Nephron (organoid): ENCODE results near the gene COMMD4.

Source experiments
- H3K27ac Mint-ChIP-seq, 3 experiments: 2 replicates each; pipeline ENCODE4 v1.8.0; 2020; ENCODE audit warnings: mixed read lengths in 3 of 3, mild to moderate bottlenecking in 2 of 3, moderate library complexity in 1 of 3
- H3K27me3 Mint-ChIP-seq: 2 replicates; pipeline ENCODE4 v1.8.0; 2021; ENCODE audit warnings: low read depth, mild to moderate bottlenecking, moderate library complexity, mixed read lengths
- H3K36me3 Mint-ChIP-seq: 2 replicates; pipeline ENCODE4 v1.8.0; 2020; ENCODE audit warnings: low read depth, mixed read lengths
- H3K4me1 Mint-ChIP-seq: 2 replicates; pipeline ENCODE4 v1.8.0; 2020; ENCODE audit warnings: mixed read lengths
- H3K4me3 Mint-ChIP-seq, 3 experiments: 2 replicates each; pipeline ENCODE4 v1.8.0; 2020; ENCODE audit warnings: mild to moderate bottlenecking in 3 of 3, mixed read lengths in 3 of 3, moderate library complexity in 2 of 3
- H3K9me3 Mint-ChIP-seq: 2 replicates; pipeline ENCODE4 v1.8.0; 2020; ENCODE audit warnings: mixed read lengths
- TF ChIP-seq, protein P1 (sequence below), 3 experiments: fragments of 200-600 bp; sonication (generic); IDR thresholded peaks; one replicate each; pipeline ENCODE4 v1.5.0; 2021; ENCODE audit warnings: antibody characterized with exemption in 3 of 3; ENCODE audit not compliant: unreplicated experiment in 3 of 3

Gene COMMD4

DNA sequence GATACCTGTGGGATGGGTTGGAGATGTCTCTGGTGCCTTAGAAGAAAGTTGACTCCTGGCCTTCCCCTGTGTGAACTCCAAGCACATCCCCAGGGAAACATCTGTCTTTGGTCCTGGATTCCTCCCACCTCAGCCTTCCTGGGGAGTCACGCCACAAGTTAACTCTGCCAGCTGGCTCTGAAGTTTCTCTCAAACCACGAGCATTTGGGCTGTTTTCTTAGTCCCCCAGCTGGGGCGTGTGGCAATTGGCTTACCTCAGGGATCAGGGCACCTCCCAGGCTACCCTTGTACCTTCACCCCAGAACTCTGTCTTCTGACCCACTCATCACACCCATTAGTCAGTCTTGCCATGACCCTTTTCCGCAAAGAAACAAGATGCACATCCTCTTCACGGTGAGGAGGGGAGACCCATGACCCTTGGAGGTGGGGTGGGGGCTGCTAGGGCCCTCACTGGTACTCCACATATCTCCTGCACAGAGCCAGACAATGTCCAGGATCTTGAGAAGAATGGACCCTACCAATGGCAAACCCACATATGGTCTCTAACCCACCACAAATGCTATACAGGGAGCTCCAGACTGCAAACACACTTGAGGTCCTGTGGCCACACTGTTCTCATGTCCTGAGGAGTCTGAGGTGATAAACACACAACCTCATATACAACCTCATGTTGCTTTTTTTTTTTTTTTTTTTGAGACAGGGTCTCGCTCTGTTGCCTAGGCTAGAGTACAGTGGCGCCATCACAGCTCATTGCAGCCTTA is 14.9 kb downstream of the COMMD4 start:
- peaks cover 15% of the 10 kb centered on the region for H3K27me3 Mint-ChIP-seq
- H3K4me1 Mint-ChIP-seq = no peaks in the 10 kb centered on the region
- peak overlapping the region; percentile 44 to 82 (median 68) for H3K4me3 Mint-ChIP-seq
- peaks cover 6% of the 10 kb centered on the region for H3K36me3 Mint-ChIP-seq
- H3K9me3 Mint-ChIP-seq = no peaks in the 10 kb centered on the region
- TF ChIP-seq, protein P1, sequence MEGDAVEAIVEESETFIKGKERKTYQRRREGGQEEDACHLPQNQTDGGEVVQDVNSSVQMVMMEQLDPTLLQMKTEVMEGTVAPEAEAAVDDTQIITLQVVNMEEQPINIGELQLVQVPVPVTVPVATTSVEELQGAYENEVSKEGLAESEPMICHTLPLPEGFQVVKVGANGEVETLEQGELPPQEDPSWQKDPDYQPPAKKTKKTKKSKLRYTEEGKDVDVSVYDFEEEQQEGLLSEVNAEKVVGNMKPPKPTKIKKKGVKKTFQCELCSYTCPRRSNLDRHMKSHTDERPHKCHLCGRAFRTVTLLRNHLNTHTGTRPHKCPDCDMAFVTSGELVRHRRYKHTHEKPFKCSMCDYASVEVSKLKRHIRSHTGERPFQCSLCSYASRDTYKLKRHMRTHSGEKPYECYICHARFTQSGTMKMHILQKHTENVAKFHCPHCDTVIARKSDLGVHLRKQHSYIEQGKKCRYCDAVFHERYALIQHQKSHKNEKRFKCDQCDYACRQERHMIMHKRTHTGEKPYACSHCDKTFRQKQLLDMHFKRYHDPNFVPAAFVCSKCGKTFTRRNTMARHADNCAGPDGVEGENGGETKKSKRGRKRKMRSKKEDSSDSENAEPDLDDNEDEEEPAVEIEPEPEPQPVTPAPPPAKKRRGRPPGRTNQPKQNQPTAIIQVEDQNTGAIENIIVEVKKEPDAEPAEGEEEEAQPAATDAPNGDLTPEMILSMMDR (IDR thresholded peaks at IDR 0.05; ENCODE audit: unreplicated experiment in 3 of 3) = no peak
- no peak overlapping the region for H3K27ac Mint-ChIP-seq

DNA sequence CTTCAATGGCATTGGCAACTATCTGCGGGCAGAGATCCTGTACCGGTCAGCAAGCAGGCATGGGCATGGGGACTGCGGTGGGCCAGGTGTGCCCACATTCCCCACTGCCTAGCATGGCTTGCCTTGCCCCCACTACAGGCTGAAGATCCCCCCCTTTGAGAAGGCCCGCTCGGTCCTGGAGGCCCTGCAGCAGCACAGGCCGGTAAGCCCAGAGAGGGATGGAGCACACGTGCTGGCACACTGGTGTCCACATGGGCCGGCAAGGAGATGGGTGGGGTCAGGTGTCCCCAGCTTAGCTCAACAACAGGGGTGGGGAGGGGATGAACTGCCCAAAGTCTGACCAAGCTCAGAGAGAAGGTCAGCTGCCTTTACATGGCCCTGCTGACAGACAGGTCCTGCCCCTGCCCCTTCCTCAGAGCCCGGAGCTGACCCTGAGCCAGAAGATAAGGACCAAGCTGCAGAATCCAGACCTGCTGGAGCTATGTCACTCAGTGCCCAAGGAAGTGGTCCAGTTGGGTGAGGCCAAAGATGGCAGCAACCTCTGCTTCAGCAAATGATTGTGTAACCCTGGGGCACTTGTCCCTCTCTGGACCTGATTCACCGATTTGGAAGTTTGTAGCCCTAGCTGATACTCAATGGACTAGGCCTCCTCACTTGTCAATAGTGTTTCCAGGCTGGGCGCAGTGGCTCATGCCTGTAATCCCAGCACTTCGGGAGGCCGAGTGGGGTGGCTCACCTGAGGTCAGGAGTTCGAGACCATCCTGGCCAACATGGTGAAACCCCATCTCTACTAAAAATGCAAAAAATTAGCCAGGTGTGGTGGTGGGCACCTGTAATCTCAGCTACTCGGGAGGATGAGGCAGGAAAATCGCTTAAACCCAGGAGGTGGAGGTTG is 16.6 kb downstream of the COMMD4 start:
- TF ChIP-seq, protein P1 (IDR thresholded peaks at IDR 0.05; ENCODE audit: unreplicated experiment in 3 of 3) = no peak
- no peak overlapping the region for H3K4me3 Mint-ChIP-seq
- H3K4me1 Mint-ChIP-seq = no peaks in the 10 kb centered on the region
- H3K36me3 Mint-ChIP-seq = peaks cover 6% of the 10 kb centered on the region
- no peak overlapping the region for H3K27ac Mint-ChIP-seq
- H3K27me3 Mint-ChIP-seq = peaks cover 4% of the 10 kb centered on the region
- H3K9me3 Mint-ChIP-seq = no peaks in the 10 kb centered on the region

DNA sequence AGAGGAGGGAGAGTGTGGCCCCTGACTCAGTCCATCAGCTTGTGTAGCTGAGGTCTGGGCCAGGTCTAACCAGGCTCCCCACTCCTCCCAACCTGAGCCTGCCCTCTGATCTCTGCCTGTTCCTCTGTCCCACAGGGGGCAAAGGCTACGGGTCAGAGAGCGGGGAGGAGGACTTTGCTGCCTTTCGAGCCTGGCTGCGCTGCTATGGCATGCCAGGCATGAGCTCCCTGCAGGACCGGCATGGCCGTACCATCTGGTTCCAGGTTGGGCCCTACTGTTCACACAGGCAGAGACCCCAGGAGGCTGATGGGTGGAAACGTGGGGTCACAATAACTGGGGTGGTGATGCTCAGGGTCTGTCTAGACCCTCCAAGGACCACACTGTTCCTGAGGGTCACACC is 17.7 kb downstream of the COMMD4 start:
- H3K27ac Mint-ChIP-seq = no peak overlapping the region
- no peaks in the 10 kb centered on the region for H3K4me1 Mint-ChIP-seq
- H3K36me3 Mint-ChIP-seq = peaks cover 6% of the 10 kb centered on the region
- H3K27me3 Mint-ChIP-seq = no peaks in the 10 kb centered on the region
- TF ChIP-seq, protein P1 (IDR thresholded peaks at IDR 0.05; ENCODE audit: unreplicated experiment in 3 of 3) = no peak
- H3K4me3 Mint-ChIP-seq = no peak overlapping the region
- no peaks in the 10 kb centered on the region for H3K9me3 Mint-ChIP-seq

DNA sequence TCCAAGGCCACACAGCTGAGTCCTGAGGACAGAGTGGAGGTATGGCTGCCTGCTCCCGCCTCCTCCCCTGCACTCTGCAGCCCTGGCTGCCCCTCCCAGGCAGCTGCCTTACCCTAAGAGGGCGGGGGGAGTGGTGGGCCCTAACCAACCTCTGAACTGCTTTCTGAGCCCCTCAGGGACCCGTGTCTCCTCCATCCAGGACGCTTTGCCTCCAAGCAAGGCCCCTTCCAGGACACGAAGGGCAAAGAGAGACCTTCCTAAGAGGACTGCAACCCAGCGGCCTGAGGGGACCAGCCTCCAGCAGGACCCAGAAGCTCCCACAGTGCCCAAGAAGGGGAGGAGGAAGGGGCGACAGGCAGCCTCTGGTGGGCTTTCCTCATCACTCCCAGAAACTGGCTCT is 18.6 kb downstream of the COMMD4 start:
- Mint-ChIP-seq H3K4me3 (no peak overlapping the region), H3K4me1 (no peaks in the 10 kb centered on the region), H3K9me3 (no peaks in the 10 kb centered on the region), H3K27me3 (no peaks in the 10 kb centered on the region), H3K36me3 (peaks cover 6% of the 10 kb centered on the region), H3K27ac (no peak overlapping the region)
- TF ChIP-seq, protein P1 (IDR thresholded peaks at IDR 0.05; ENCODE audit: unreplicated experiment in 3 of 3) = no peak

DNA sequence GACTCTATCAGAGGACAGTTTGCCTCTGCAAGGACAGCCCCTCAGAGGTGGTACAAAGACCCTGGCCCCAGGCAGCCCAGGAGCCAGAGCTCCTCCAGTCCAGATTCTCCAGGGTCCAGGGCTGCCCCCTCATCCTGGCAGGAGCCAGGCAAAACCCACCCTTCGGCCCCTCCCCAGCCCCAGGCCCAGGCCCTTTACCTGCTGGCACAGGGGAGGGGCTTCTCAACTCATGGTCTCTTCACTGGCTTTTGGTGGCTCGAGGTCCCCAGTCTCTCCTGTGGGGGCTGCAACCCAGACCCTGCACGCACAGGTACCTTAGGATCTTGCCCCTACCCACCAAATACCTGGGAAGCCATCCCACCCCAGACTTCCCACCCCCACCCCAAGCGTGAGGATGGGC is 19.5 kb downstream of the COMMD4 start:
- no peaks in the 10 kb centered on the region for H3K9me3 Mint-ChIP-seq
- H3K27ac Mint-ChIP-seq = no peak overlapping the region

More for the DNA sequence above, 19.5 kb downstream of the COMMD4 start:
- no peak overlapping the region for H3K4me3 Mint-ChIP-seq
- TF ChIP-seq, protein P1 (IDR thresholded peaks at IDR 0.05; ENCODE audit: unreplicated experiment in 3 of 3) = no peak
- H3K4me1 Mint-ChIP-seq = no peaks in the 10 kb centered on the region
- no peaks in the 10 kb centered on the region for H3K27me3 Mint-ChIP-seq
- H3K36me3 Mint-ChIP-seq = peaks cover 8% of the 10 kb centered on the region
